Aortic smooth muscle cell (primary cell): ENCODE data around the gene CCT5. TPM values are rescaled to one million over a fixed set of nuclear protein-coding genes. Genes with fewer than 3 reads are reported as not detected.

Source experiments
- total RNA-seq: library from RNA; depleted of rRNA; stranded (reverse); fragments of >200 nt; gene quantifications from 2 replicates; pipeline ENCODE4 v1.2.3, GENCODE V29; 2014

CCT5 gene
- total RNA-seq = 430 and 613 TPM in 2 replicates

GRCh38 chr5:10249948-10250805 is at the start of gene CCT5:
CCT5 (plus strand) TSS chr5:10250280; CDS start chr5:10250341, 61 bp downstream.

GRCh38 chr5:10307206-10308148 is 57.4 kb downstream of the CCT5 start, which contains the start of gene CMBL:
CMBL (minus strand) TSS chr5:10307902; CDS start chr5:10290762, 17,140 bp downstream.

Other genes with a start within 250 kb of the CCT5 start
- 19.4 and 21.6 TPM in 2 replicates for gene ATPSCKMT, start 392 bp upstream of the CCT5 start, total RNA-seq
- 5.8 and 7.3 TPM in 2 replicates for gene CMBL, start 57.6 kb downstream of the CCT5 start, total RNA-seq
- gene MARCHF6, start 103.4 kb downstream of the CCT5 start, total RNA-seq = 47.6 and 66.5 TPM in 2 replicates
- gene ROPN1L, start 191.6 kb downstream of the CCT5 start, total RNA-seq = 0.26 and 0.31 TPM in 2 replicates